ENCODE data around the gene JAKMIP2. TPM values are rescaled to one million over a fixed set of nuclear protein-coding genes. Genes with fewer than 3 reads are reported as not detected.

JAKMIP2 gene
- total RNA-seq, 1 experiment from 2014 or later = 67.4 TPM

DNA sequence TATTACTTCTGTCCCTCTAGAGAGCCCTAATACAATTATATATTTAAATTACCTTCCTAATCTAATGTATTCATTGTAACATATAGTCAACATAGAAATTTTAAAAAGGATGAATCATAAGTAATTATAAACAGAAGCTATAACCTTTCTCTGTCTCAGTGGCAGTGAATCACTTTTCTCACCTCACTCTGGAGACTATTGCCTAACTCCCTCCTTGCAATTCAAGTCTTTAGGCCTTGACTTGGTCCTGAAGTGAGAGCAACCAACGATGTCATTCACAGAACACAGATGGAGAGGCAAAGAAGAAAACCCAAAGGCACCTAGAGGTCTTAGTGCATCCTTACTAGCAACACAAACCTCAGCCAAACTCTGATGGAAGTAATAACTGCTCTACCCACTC, 139.4 kb downstream of the JAKMIP2 start:
- H3K27ac ChIP-seq (ENCODE audit: low read depth, low read length, poor library complexity, severe bottlenecking) = no peak overlapping the region
- no TSS peak for BruUV-seq (replicated peaks)
- no peak overlapping the region for H3K4me3 ChIP-seq (ENCODE audit: low read depth, low read length, poor library complexity, severe bottlenecking)
- intact Hi-C loops (cut with micrococcal nuclease; ENCODE audit: unreplicated experiment) = no loop called here
- ChIA-PET CTCF (no interaction called here), POLR2A (ENCODE audit: low non-redundant PET) (no interaction called here)
- H3K27me3 ChIP-seq (replicated peaks; ENCODE audit: insufficient read depth, low read depth, low read length, poor library complexity) = no peaks in the 10 kb centered on the region
- DNase-seq (ENCODE audit: low spot score) = no peak
- TF ChIP-seq, protein P1, sequence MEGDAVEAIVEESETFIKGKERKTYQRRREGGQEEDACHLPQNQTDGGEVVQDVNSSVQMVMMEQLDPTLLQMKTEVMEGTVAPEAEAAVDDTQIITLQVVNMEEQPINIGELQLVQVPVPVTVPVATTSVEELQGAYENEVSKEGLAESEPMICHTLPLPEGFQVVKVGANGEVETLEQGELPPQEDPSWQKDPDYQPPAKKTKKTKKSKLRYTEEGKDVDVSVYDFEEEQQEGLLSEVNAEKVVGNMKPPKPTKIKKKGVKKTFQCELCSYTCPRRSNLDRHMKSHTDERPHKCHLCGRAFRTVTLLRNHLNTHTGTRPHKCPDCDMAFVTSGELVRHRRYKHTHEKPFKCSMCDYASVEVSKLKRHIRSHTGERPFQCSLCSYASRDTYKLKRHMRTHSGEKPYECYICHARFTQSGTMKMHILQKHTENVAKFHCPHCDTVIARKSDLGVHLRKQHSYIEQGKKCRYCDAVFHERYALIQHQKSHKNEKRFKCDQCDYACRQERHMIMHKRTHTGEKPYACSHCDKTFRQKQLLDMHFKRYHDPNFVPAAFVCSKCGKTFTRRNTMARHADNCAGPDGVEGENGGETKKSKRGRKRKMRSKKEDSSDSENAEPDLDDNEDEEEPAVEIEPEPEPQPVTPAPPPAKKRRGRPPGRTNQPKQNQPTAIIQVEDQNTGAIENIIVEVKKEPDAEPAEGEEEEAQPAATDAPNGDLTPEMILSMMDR (conservative IDR thresholded peaks at IDR 0.05; ENCODE audit: low read depth, low read length) = no peak
- TF ChIP-seq EZH2 (IDR thresholded peaks at IDR 0.05; ENCODE audit: borderline replicate concordance, low read depth, low read length, poor library complexity, severe bottlenecking) = no peak
- peaks cover 95% of the 10 kb centered on the region for H3K36me3 ChIP-seq (ENCODE audit: insufficient read depth, low read length, poor library complexity, severe bottlenecking)
- H3K9me3 ChIP-seq (ENCODE audit: low read depth, low read length, poor library complexity, severe bottlenecking) = no peaks in the 10 kb centered on the region
- H3K4me1 ChIP-seq (ENCODE audit: insufficient read depth, low read length, poor library complexity, severe bottlenecking) = no peaks in the 10 kb centered on the region

DNA sequence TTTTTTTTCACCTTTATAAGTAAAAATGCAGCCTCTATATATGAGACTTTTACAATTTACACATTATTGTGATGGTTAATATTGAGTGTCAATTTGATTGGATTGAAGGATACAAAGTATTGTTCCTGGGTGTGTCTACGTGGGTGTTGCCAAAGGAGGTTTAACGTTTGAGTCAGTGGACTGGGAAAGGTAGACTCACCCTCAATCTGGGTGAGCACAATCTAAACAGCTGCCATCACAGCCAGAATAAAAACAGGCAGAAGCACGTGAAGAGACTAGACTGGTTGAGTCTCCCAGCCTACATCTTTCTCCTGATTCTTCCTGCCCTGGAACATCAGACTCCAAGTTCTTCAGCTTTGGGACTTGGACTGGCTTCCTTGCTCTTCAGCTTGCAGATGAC, 139.9 kb downstream of the JAKMIP2 start:
- no TSS peak for BruUV-seq (replicated peaks)
- Histone ChIP-seq H3K4me1 (ENCODE audit: insufficient read depth, low read length, poor library complexity, severe bottlenecking) (no peaks in the 10 kb centered on the region), H3K27me3 (replicated peaks; ENCODE audit: insufficient read depth, low read depth, low read length, poor library complexity) (no peaks in the 10 kb centered on the region), H3K27ac (ENCODE audit: low read depth, low read length, poor library complexity, severe bottlenecking) (no peak overlapping the region), H3K36me3 (ENCODE audit: insufficient read depth, low read length, poor library complexity, severe bottlenecking) (peaks cover 95% of the 10 kb centered on the region), H3K9me3 (ENCODE audit: low read depth, low read length, poor library complexity, severe bottlenecking) (no peaks in the 10 kb centered on the region), H3K4me3 (ENCODE audit: low read depth, low read length, poor library complexity, severe bottlenecking) (no peak overlapping the region)
- TF ChIP-seq EZH2 (IDR thresholded peaks at IDR 0.05; ENCODE audit: borderline replicate concordance, low read depth, low read length, poor library complexity, severe bottlenecking) = no peak
- TF ChIP-seq, protein P1 (conservative IDR thresholded peaks at IDR 0.05; ENCODE audit: low read depth, low read length) = no peak
- ChIA-PET POLR2A (ENCODE audit: low non-redundant PET) (no interaction called here), CTCF (no interaction called here)
- DNase-seq (ENCODE audit: low spot score) = no peak
- intact Hi-C loops (cut with micrococcal nuclease; ENCODE audit: unreplicated experiment) = no loop called here

DNA sequence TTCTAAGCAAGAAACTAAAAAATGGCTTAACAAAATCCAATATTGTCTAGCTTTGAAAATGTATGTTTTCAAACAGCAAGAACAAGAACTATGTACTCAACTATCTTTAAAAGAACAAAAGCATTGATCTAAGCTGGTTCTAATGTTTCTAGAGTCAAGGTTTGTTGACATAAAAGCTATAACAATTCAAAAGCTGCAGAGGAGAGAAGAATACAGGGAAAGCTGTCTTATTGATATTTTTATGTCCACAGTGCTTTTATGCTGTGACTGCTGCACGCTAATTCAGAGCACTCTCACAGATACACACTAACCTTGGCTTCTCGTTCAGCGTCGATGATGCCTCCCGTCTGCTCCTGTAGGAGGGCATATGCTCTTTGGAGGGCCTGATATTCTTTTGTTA, 143.2 kb downstream of the JAKMIP2 start:
- Histone ChIP-seq H3K27ac (ENCODE audit: low read depth, low read length, poor library complexity, severe bottlenecking) (no peak overlapping the region), H3K9me3 (ENCODE audit: low read depth, low read length, poor library complexity, severe bottlenecking) (no peaks in the 10 kb centered on the region), H3K36me3 (ENCODE audit: insufficient read depth, low read length, poor library complexity, severe bottlenecking) (peaks cover 98% of the 10 kb centered on the region), H3K4me3 (ENCODE audit: low read depth, low read length, poor library complexity, severe bottlenecking) (no peak overlapping the region), H3K27me3 (replicated peaks; ENCODE audit: insufficient read depth, low read depth, low read length, poor library complexity) (no peaks in the 10 kb centered on the region), H3K4me1 (ENCODE audit: insufficient read depth, low read length, poor library complexity, severe bottlenecking) (no peaks in the 10 kb centered on the region)
- TF ChIP-seq EZH2 (IDR thresholded peaks at IDR 0.05; ENCODE audit: borderline replicate concordance, low read depth, low read length, poor library complexity, severe bottlenecking) = no peak
- TF ChIP-seq, protein P1 (conservative IDR thresholded peaks at IDR 0.05; ENCODE audit: low read depth, low read length) = no peak
- ChIA-PET CTCF (no interaction called here), POLR2A (ENCODE audit: low non-redundant PET) (no interaction called here)
- DNase-seq (ENCODE audit: low spot score) = no peak
- no TSS peak for BruUV-seq (replicated peaks)
- intact Hi-C loops (cut with micrococcal nuclease; ENCODE audit: unreplicated experiment) = no loop called here

All from A673 (cell line).